ENCODE measurements around the gene SDCBP2.
A peak's percentile ranks its signal among the peaks of the same experiment; 100 is the strongest.
"Not testable (repeated sequence)": the region's sequence is repeated elsewhere in the genome, so short reads cannot be mapped to it uniquely, and the experiment has no call there.

The SDCBP2 gene

GRCh38 chr20:1357921-1358671 is 29.2 kb upstream of the SDCBP2 start:
- no peak for DNase-seq

GRCh38 chr20:1353956-1354355 is 25.0 kb upstream of the SDCBP2 start:
- DNase-seq: no peak

GRCh38 chr20:1346315-1346969 is 17.5 kb upstream of the SDCBP2 start:
- no peak for DNase-seq

- DNase-seq: no peak
Measured at GRCh38 chr20:1345756-1346093, 16.8 kb upstream of the SDCBP2 start.

- no peak for DNase-seq
Measured at GRCh38 chr20:1345030-1345755, 16.3 kb upstream of the SDCBP2 start.

- not testable (repeated sequence) for DNase-seq
Measured at GRCh38 chr20:1343446-1344124, 14.6 kb upstream of the SDCBP2 start.

- no peak for DNase-seq
Measured at GRCh38 chr20:1341561-1342265, 12.8 kb upstream of the SDCBP2 start.

GRCh38 chr20:1338801-1339200 is 9.9 kb upstream of the SDCBP2 start:
- DNase-seq: no peak

- DNase-seq: no peak
Measured at GRCh38 chr20:1338096-1338495, 9.2 kb upstream of the SDCBP2 start.

GRCh38 chr20:1337441-1337840 is 8.5 kb upstream of the SDCBP2 start:
- no peak for DNase-seq

GRCh38 chr20:1336699-1337367 is 7.9 kb upstream of the SDCBP2 start:
- no peak for DNase-seq

GRCh38 chr20:1335961-1336698 is 7.2 kb upstream of the SDCBP2 start:
- no peak for DNase-seq

- DNase-seq: no peak
Measured at GRCh38 chr20:1334761-1335160, 5.8 kb upstream of the SDCBP2 start.

- DNase-seq: no peak
Measured at GRCh38 chr20:1334370-1334731, 5.4 kb upstream of the SDCBP2 start.

GRCh38 chr20:1333462-1334369 is 4.8 kb upstream of the SDCBP2 start:
- no peak for DNase-seq

GRCh38 chr20:1332749-1333300 is 3.9 kb upstream of the SDCBP2 start:
- no peak for DNase-seq

GRCh38 chr20:1331801-1332453 is 3.0 kb upstream of the SDCBP2 start:
- no peak for DNase-seq

GRCh38 chr20:1331101-1331500 is 2.2 kb upstream of the SDCBP2 start:
- DNase-seq: no peak

- peak; percentile 61 for DNase-seq
Measured at GRCh38 chr20:1330075-1330830, 1.3 kb upstream of the SDCBP2 start.

Measured in central memory CD4-positive, alpha-beta T cell (primary cell).